A549 (cell line): ENCODE results near the gene XPR1. TPM values are rescaled to one million over a fixed set of nuclear protein-coding genes. Genes with fewer than 3 reads are reported as not detected.
A peak's percentile ranks its signal among the peaks of the same experiment; 100 is the strongest.
"Not testable (repeated sequence)": the region's sequence is repeated elsewhere in the genome, so short reads cannot be mapped to it uniquely, and the experiment has no call there.

Experiments
- ATAC-seq, 2 experiments: fragments of 200-7000 bp in 1 of 2; fragments of >200 bp in 1 of 2; cut with Nextera tagmentation in 1 of 2; cut with Tn5 transposase in 1 of 2; 3 replicates each; pipeline versions ENCODE4 v1.8.0 to v1.9.1; 2018 to 2020; ENCODE audit warnings: mild to moderate bottlenecking in 1 of 2, moderate library complexity in 1 of 2
- CTCF ChIA-PET: fragments of 300-600 bp; sonication (Branson Sonifier 250); formaldehyde crosslinking; extraction: SDS; loops from one replicate; lab custom pipeline; 2021; ENCODE audit warnings: antibody characterized with exemption, inconsistent platforms; lab: Yijun Ruan, JAX
- POLR2A ChIA-PET: fragments of 350-600 bp; formaldehyde crosslinking; extraction: SDS; loops from one replicate; lab custom pipeline; 2021; ENCODE audit warnings: antibody characterized with exemption, inconsistent platforms; lab: Yijun Ruan, JAX
- DNase-seq, 2 experiments: peaks; one replicate each; pipeline versions ENCODE4 v3.0.0 to v3.0.0-alpha.2; 2011 to 2016; ENCODE audit warnings: low read depth in 1 of 2, low spot score in 1 of 2
- FAIRE-seq: peaks from 2 replicates; lab custom pipeline; 2011; peaks lifted over from hg19 to GRCh38; lab: Jason Lieb, UNC
- H3K27ac ChIP-seq, 2 experiments: fragments of >200 bp; sonication (Bioruptor Twin); formaldehyde crosslinking; 3 replicates each; pipeline ENCODE4 v1.5.1; 2016 to 2017
- H3K4me1 ChIP-seq: fragments of >200 bp; sonication (Bioruptor Twin); formaldehyde crosslinking; 3 replicates; pipeline ENCODE4 v1.6.1; 2016
- H3K4me2 ChIP-seq: fragments of >200 bp; sonication (Bioruptor Twin); formaldehyde crosslinking; 3 replicates; pipeline ENCODE4 v1.6.1; 2016
- H3K4me3 ChIP-seq: fragments of >200 bp; sonication (Bioruptor Twin); formaldehyde crosslinking; 3 replicates; pipeline ENCODE4 v1.5.1; 2016
- H3K9me3 ChIP-seq: fragments of >200 bp; sonication (Bioruptor Twin); formaldehyde crosslinking; 3 replicates; pipeline ENCODE4 v1.6.1; 2016
- BHLHE40 ChIP-seq: IDR thresholded peaks from 2 replicates; pipeline ENCODE4 v1.6.1; 2012; ENCODE audit warnings: low read depth, low read length, inconsistent platforms
- CBX8 ChIP-seq: fragments of 200-600 bp; sonication (generic); IDR thresholded peaks from 2 replicates; pipeline ENCODE4 v1.6.1; 2016
- CTCF ChIP-seq: fragments of >200 bp; sonication (Bioruptor Twin); formaldehyde crosslinking; IDR thresholded peaks from 3 replicates; pipeline ENCODE4 v1.5.1; 2016
- ESRRA ChIP-seq: fragments of 150-350 bp; IDR thresholded peaks from 2 replicates; pipeline ENCODE4 v1.6.1; 2014; ENCODE audit warnings: mild to moderate bottlenecking, low read length, borderline replicate concordance
- FOSL2 ChIP-seq, 2 experiments: fragments of 450-650 bp in 1 of 2; fragments of >200 bp in 1 of 2; sonication (Bioruptor Twin) in 1 of 2; formaldehyde crosslinking; IDR thresholded peaks; 2 replicates each; pipeline versions ENCODE4 v1.5.0 to v1.6.1; 2016 to 2020; ENCODE audit warnings: mild to moderate bottlenecking in 1 of 2, moderate library complexity in 1 of 2
- HES2 ChIP-seq: fragments of >200 bp; sonication (Bioruptor Twin); formaldehyde crosslinking; IDR thresholded peaks from 2 replicates; pipeline ENCODE4 v1.6.1; 2016
- HOXB13 ChIP-seq: fragments of 250-450 bp; sonication (Bioruptor Pico); IDR thresholded peaks from 2 replicates; pipeline ENCODE4 v1.5.0; 2020; ENCODE audit warnings: low read depth, mild to moderate bottlenecking, moderate library complexity
- JUN ChIP-seq, 2 experiments: fragments of >200 bp; sonication (Bioruptor Twin); formaldehyde crosslinking; IDR thresholded peaks; 2 replicates in 1 of 2; 3 replicates in 1 of 2; pipeline ENCODE4 v1.6.1; 2016 to 2017
- KDM1A ChIP-seq: fragments of 200-600 bp; sonication (generic); IDR thresholded peaks from 2 replicates; pipeline ENCODE4 v1.6.1; 2016; ENCODE audit warnings: low read depth, mild to moderate bottlenecking
- PBX3 ChIP-seq: IDR thresholded peaks from 2 replicates; pipeline ENCODE4 v1.6.1; 2012
- PHF8 ChIP-seq: fragments of 200-600 bp; sonication (generic); IDR thresholded peaks from 2 replicates; pipeline ENCODE4 v1.6.1; 2016; ENCODE audit warnings: low read depth, mild to moderate bottlenecking, antibody characterized with exemption, moderate library complexity, borderline replicate concordance
- POLR2A ChIP-seq: IDR thresholded peaks from 2 replicates; pipeline ENCODE4 v1.6.1; 2012; ENCODE audit warnings: mild to moderate bottlenecking, low read length
- RAD21 ChIP-seq, 2 experiments: fragments of >200 bp in 1 of 2; sonication (Bioruptor Twin) in 1 of 2; formaldehyde crosslinking in 1 of 2; IDR thresholded peaks in 1 of 2; conservative IDR thresholded peaks in 1 of 2; 2 replicates in 1 of 2; 3 replicates in 1 of 2; pipeline ENCODE4 v1.6.1; 2012 to 2018; ENCODE audit warnings: inconsistent platforms in 1 of 2
- ZSCAN20 ChIP-seq: fragments of 250-450 bp; sonication (Bioruptor Pico); IDR thresholded peaks from 2 replicates; pipeline ENCODE4 v1.8.0; 2022; ENCODE audit warnings: mild to moderate bottlenecking, moderate library complexity
- WGBS: methylation state at CpG from one replicate; pipeline ENCODE4 v1.1.6; 2017; ENCODE audit errors: missing lambda C conversion rate; 5-methylcytosine and 5-hydroxymethylcytosine counted together
- polyA plus RNA-seq, 4 experiments: library from polyadenylated mRNA; depleted of rRNA in 3 of 4; stranded (reverse); fragments of >200 nt; fragmentation: RNase III in 1 of 4; extraction: RNeasy Plus Mini Kit Qiagen cat#74134 plus additional on column Dnase treatment in 1 of 4; gene quantifications; 2 replicates in 3 of 4; 3 replicates in 1 of 4; pipeline ENCODE4 v1.2.3, GENCODE V29; 2011 to 2017
- TF ChIP-seq, protein P1 (sequence below): fragments of 200-600 bp; sonication (generic); IDR thresholded peaks from 2 replicates; pipeline ENCODE4 v1.6.1; 2016; ENCODE audit warnings: antibody characterized with exemption, mild to moderate bottlenecking, moderate library complexity
- TF ChIP-seq, protein P2 (sequence below): fragments of 450-650 bp; IDR thresholded peaks from 2 replicates; pipeline ENCODE4 v1.6.1; 2014; ENCODE audit warnings: antibody characterized with exemption

XPR1 gene
- polyA plus RNA-seq, 2 of the 4 experiments (the other 2 are of a cell fraction): 37.5 to 86.1 TPM

DNA sequence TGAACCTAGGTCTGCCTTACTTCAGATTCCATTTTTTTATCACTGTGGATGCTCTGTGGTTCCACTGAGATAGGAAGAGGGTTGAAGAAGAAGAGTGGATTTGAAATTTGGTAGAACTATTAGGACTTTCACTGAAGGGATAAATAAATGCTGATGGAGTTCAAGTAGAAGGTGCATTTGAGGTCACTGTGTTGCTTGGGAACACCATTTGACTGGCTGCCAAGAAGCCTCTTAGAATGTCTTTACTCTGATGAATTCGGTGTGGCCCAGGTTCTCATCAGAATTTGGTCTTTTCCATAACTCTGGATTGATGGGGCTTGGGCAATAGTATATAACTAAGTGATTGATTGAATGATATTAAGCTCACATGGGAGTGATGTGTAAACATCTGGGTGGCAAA is 11.9 kb downstream of the XPR1 start:
- CTCF ChIA-PET: no interaction called here
- Histone ChIP-seq H3K4me3 (no peak overlapping the region), H3K9me3 (no peaks in the 10 kb centered on the region), H3K4me1 (peaks cover 10% of the 10 kb centered on the region; the same call in 2 of the 3 replicates), H3K27ac (no peak overlapping the region), H3K4me2 (peak overlapping the region; percentile 34)
- WGBS: 55% methylated on average over 1 of the region's 1 CpG
- ATAC-seq (no peak), FAIRE-seq (no peak), DNase-seq (no peak)
- TF ChIP-seq KDM1A: no peak
- no peak for TF ChIP-seq CBX8
- no peak for TF ChIP-seq BHLHE40
- TF ChIP-seq, protein P1, sequence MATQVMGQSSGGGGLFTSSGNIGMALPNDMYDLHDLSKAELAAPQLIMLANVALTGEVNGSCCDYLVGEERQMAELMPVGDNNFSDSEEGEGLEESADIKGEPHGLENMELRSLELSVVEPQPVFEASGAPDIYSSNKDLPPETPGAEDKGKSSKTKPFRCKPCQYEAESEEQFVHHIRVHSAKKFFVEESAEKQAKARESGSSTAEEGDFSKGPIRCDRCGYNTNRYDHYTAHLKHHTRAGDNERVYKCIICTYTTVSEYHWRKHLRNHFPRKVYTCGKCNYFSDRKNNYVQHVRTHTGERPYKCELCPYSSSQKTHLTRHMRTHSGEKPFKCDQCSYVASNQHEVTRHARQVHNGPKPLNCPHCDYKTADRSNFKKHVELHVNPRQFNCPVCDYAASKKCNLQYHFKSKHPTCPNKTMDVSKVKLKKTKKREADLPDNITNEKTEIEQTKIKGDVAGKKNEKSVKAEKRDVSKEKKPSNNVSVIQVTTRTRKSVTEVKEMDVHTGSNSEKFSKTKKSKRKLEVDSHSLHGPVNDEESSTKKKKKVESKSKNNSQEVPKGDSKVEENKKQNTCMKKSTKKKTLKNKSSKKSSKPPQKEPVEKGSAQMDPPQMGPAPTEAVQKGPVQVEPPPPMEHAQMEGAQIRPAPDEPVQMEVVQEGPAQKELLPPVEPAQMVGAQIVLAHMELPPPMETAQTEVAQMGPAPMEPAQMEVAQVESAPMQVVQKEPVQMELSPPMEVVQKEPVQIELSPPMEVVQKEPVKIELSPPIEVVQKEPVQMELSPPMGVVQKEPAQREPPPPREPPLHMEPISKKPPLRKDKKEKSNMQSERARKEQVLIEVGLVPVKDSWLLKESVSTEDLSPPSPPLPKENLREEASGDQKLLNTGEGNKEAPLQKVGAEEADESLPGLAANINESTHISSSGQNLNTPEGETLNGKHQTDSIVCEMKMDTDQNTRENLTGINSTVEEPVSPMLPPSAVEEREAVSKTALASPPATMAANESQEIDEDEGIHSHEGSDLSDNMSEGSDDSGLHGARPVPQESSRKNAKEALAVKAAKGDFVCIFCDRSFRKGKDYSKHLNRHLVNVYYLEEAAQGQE: no peak
- TF ChIP-seq CTCF: no peak
- TF ChIP-seq, protein P2, sequence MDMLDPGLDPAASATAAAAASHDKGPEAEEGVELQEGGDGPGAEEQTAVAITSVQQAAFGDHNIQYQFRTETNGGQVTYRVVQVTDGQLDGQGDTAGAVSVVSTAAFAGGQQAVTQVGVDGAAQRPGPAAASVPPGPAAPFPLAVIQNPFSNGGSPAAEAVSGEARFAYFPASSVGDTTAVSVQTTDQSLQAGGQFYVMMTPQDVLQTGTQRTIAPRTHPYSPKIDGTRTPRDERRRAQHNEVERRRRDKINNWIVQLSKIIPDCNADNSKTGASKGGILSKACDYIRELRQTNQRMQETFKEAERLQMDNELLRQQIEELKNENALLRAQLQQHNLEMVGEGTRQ: no peak
- POLR2A ChIA-PET: no interaction called here

- CTCF ChIA-PET: interaction anchor here (0.6 to 2.6 kb wide), 2 partner anchors 218 to 318 kb away, joined by 4 to 7 read pairs; no protein-coding TSS in a partner anchor
- Histone ChIP-seq H3K4me2 (no peak overlapping the region), H3K4me1 (peaks cover 10% of the 10 kb centered on the region; the same call in 2 of the 3 replicates), H3K27ac (no peak overlapping the region), H3K4me3 (no peak overlapping the region), H3K9me3 (no peaks in the 10 kb centered on the region)
- POLR2A ChIA-PET: no interaction called here
- ATAC-seq: no peak
- WGBS: 92% methylated on average over 7 of the region's 7 CpGs
- no peak for DNase-seq
- FAIRE-seq: no peak
- TF ChIP-seq RAD21 (conservative IDR thresholded peaks at IDR 0.05 in 1 of 2, IDR thresholded peaks at IDR 0.05 in 1 of 2): no peak
- TF ChIP-seq, all 56 proteins: peak for 0
Observed at GRCh38 chr1:180644526-180645192, 12.8 kb downstream of the XPR1 start.

- WGBS: 92% methylated on average over 5 of the region's 5 CpGs
- H3K27ac ChIP-seq, POLR2A ChIA-PET, H3K4me2 ChIP-seq, FAIRE-seq, ATAC-seq, H3K4me1 ChIP-seq, H3K9me3 ChIP-seq, DNase-seq, H3K4me3 ChIP-seq: not testable (repeated sequence)
- CTCF ChIA-PET: interaction anchor here (0.6 to 2.6 kb wide), 2 partner anchors 218 to 318 kb away, joined by 4 to 7 read pairs; no protein-coding TSS in a partner anchor
Observed at GRCh38 chr1:180645261-180645660, 13.4 kb downstream of the XPR1 start.

GRCh38 chr1:180646093-180646492 is 14.3 kb downstream of the XPR1 start:
- no peak for DNase-seq
- no peak for ATAC-seq
- no peak overlapping the region for H3K27ac ChIP-seq
- FAIRE-seq: no peak
- 85% methylated on average over 5 of the region's 5 CpGs for WGBS
- POLR2A ChIA-PET: no interaction called here
- TF ChIP-seq KDM1A (no peak), POLR2A (no peak), FOSL2 (IDR thresholded peaks at IDR 0.05) (no peak), FOSL2 (CRISPR knock-in tag; IDR thresholded peaks at IDR 0.05) (no peak), ESRRA (no peak), PHF8 (no peak), HOXB13 (CRISPR knock-in tag) (no peak), ZSCAN20 (CRISPR knock-in tag) (no peak), JUN (IDR thresholded peaks at IDR 0.05) (no peak), PBX3 (no peak), HES2 (no peak)
- TF ChIP-seq, all 56 proteins: peak for 0
- CTCF ChIA-PET: interaction anchor here (1.0 to 2.6 kb wide), 5 partner anchors 9 to 217 kb away, joined by 3 to 7 read pairs (median 4); partner anchors contain the start of gene XPR1
- H3K9me3 ChIP-seq: no peaks in the 10 kb centered on the region
- H3K4me1 ChIP-seq: peaks cover 10% of the 10 kb centered on the region; the same call in 2 of the 3 replicates
- H3K4me3 ChIP-seq: no peak overlapping the region
- no peak overlapping the region for H3K4me2 ChIP-seq
